HG03354 (cell line): ENCODE results near the gene EEPD1.

Experiments
- ATAC-seq: cut with Tn5 transposase; IDR thresholded peaks from one replicate; pipeline ENCODE4 v1.9.1; 2021; ENCODE audit warnings: mild to moderate bottlenecking; ENCODE audit not compliant: unreplicated experiment, poor library complexity, severe bottlenecking

The EEPD1 gene

GRCh38 chr7:36185756-36186155, 32.7 kb downstream of the EEPD1 start:
- ATAC-seq: no peak

GRCh38 chr7:36186359-36187121, 33.5 kb downstream of the EEPD1 start:
- no peak for ATAC-seq

GRCh38 chr7:36188266-36188665, 35.2 kb downstream of the EEPD1 start:
- ATAC-seq: no peak

- ATAC-seq: no peak
Measured at GRCh38 chr7:36188906-36189305, 35.9 kb downstream of the EEPD1 start.

- no peak for ATAC-seq
Measured at GRCh38 chr7:36190447-36191291, 37.6 kb downstream of the EEPD1 start.

GRCh38 chr7:36191292-36191920, 38.4 kb downstream of the EEPD1 start:
- ATAC-seq: peak; percentile 32

- ATAC-seq: peak; percentile 63
Measured at GRCh38 chr7:36192053-36192824, 39.2 kb downstream of the EEPD1 start.

GRCh38 chr7:36192877-36193276, 39.8 kb downstream of the EEPD1 start:
- ATAC-seq: no peak

- ATAC-seq: no peak
Measured at GRCh38 chr7:36198854-36199266, 45.8 kb downstream of the EEPD1 start.

GRCh38 chr7:36199329-36199728, 46.3 kb downstream of the EEPD1 start:
- ATAC-seq: no peak

- no peak for ATAC-seq
Measured at GRCh38 chr7:36201122-36201723, 48.2 kb downstream of the EEPD1 start.

GRCh38 chr7:36202398-36202797, 49.3 kb downstream of the EEPD1 start:
- no peak for ATAC-seq

GRCh38 chr7:36203071-36203790, 50.2 kb downstream of the EEPD1 start:
- no peak for ATAC-seq

GRCh38 chr7:36204044-36204663, 51.1 kb downstream of the EEPD1 start:
- ATAC-seq: no peak

GRCh38 chr7:36204929-36205635, 52.0 kb downstream of the EEPD1 start:
- no peak for ATAC-seq

GRCh38 chr7:36205803-36206202, 52.7 kb downstream of the EEPD1 start:
- no peak for ATAC-seq

- no peak for ATAC-seq
Measured at GRCh38 chr7:36207451-36208291, 54.6 kb downstream of the EEPD1 start.
